Measurements from ENCODE around the gene NCKIPSD. TPM values are rescaled to one million over a fixed set of nuclear protein-coding genes. Genes with fewer than 3 reads are reported as not detected.

The NCKIPSD gene
- total RNA-seq, 4 donors from 2014 or later: 21.6 to 32.2 (median 31.7) TPM

DNA sequence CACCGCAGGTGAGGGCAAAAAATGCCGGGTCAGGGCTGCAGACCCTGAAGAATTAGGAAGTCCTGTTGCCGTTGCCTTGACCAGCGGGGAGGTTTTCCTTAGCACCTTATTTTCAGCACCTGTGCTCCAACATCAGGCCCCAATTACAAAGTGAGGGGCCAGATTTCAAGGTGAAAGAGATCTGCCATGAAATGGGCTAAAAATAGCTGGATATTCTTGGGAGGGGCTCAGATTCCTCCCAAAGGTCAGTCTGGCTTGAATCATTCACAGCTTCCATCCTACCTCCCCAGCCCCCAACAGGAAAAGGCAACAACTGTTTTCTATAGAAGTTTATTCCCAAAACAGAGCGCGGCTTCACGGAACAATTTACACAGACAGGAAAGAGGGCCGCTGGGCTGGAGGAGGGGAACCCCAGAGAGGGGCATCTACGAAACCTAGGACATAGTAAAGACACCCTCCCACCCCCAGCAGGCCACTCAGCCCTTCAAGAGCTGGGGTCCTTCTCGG lies 49.5 kb downstream of the NCKIPSD start:
- Histone ChIP-seq H3K9me3 (no peaks in the 10 kb centered on the region), H3K27me3 (no peaks in the 10 kb centered on the region), H3K36me3 (peaks cover 0 to 7% of the 10 kb centered on the region in 2 donors), H3K4me1 (peaks cover 8 to 15% of the 10 kb centered on the region in 2 donors), H3K4me3 (replicated peaks in 1 of 3) (peak overlapping the region; percentile 52 to 83 (median 78)), H3K27ac (no peak overlapping the region)
- 50 to 60% methylated on average over 10 of the region's 10 CpGs for WGBS, 2 donors
- no peak for DNase-seq
- intact Hi-C loops (cut with DNase I): no loop called here
- no peak for TF ChIP-seq POLR2A (IDR thresholded peaks at IDR 0.05)
- TF ChIP-seq, protein P1, sequence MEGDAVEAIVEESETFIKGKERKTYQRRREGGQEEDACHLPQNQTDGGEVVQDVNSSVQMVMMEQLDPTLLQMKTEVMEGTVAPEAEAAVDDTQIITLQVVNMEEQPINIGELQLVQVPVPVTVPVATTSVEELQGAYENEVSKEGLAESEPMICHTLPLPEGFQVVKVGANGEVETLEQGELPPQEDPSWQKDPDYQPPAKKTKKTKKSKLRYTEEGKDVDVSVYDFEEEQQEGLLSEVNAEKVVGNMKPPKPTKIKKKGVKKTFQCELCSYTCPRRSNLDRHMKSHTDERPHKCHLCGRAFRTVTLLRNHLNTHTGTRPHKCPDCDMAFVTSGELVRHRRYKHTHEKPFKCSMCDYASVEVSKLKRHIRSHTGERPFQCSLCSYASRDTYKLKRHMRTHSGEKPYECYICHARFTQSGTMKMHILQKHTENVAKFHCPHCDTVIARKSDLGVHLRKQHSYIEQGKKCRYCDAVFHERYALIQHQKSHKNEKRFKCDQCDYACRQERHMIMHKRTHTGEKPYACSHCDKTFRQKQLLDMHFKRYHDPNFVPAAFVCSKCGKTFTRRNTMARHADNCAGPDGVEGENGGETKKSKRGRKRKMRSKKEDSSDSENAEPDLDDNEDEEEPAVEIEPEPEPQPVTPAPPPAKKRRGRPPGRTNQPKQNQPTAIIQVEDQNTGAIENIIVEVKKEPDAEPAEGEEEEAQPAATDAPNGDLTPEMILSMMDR (IDR thresholded peaks at IDR 0.05): no peak

DNA sequence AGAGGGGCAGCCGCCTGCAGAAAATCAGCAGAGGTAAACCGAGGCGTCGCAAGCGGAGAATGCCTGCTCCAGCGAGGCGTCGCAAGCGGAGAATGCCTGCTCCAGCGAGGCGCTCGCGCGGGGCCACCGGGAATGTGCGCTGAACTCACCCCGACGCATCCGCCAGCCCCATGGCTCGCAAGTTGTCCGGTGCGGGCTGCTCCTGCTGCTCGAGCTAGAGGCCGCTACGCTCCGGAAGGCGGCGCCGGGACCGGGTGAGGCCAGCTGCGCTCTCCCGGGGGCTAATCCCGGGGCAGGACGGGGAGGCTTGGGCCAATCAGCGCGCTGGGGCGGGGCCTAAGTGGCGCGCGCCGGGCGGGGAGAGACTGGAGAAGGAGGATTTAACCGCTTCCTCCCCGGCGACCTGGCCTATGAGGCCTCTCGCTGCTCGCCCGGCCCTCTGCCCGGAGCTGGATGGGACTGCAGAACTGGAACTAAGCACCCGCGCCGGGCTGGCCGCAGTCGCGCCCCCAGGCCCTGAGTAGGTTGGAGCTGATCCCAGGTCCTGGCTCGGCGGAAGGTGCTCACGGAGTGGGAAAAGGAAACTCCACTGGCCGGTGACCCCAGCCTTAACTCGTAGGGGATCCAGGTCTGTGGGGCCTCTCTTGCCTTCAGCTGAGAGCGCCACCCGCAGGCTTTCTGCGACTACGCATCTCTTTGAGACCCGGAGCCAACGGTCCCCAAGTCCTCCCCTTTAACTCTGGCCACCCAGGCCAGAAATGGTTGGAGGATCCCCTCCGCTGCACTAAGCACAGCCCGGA lies 50.3 kb downstream of the NCKIPSD start, which contains the start of gene SLC26A6:
TSS of gene SLC26A6 (minus strand) at position 240 of the 800 bp plus-strand sequence. CDS start at position 172, 68 bp downstream.
- peak; percentile 96 to 97 for DNase-seq
- Histone ChIP-seq H3K36me3 (peaks cover 0 to 10% of the 10 kb centered on the region in 2 donors), H3K4me1 (peaks cover 8 to 15% of the 10 kb centered on the region in 2 donors), H3K27me3 (no peaks in the 10 kb centered on the region), H3K27ac (peak within 1 kb of the TSS in 2 of 3 donors; percentile 58 to 67), H3K9me3 (no peaks in the 10 kb centered on the region), H3K4me3 (replicated peaks in 1 of 3) (peak within 1 kb of the TSS; percentile 52 to 83 (median 78))
- TF ChIP-seq, protein P1 (IDR thresholded peaks at IDR 0.05): peak in 5 of 6 experiments; percentile 1 to 47 (median 23)
- peak in 1 of 2 donors; percentile 70 for TF ChIP-seq POLR2A (IDR thresholded peaks at IDR 0.05)
- WGBS, 2 donors: 1% methylated on average over 20 to 26 of the region's 68 CpGs
- intact Hi-C loops (cut with DNase I): no loop called here

DNA sequence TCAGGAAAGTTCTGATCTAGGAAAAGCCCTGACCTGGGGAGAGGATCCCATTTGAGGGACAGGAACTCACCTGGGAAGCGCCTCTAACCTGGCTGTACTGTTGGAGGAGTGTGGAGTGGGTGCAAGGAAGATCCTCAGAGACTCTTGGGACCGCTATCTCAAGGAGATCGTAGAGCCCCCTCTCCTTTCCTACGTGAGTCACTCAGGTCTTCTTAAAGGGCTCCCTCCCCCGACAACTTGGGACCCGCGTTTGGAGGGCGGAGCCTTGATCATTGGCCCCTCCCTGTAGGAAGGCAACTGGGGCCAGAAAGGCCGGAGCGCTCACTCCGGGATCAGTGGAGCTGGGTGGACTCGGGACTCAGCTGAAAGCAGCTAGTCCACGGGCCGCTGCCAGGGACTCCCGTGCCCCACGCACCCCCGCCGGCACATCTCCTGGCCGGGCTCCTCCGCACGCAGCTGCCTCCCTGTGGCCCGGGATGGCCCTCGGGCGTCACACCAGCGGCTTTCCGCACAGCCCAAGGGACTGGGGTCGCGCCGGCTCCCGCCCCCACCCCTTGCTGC lies 51.0 kb downstream of the NCKIPSD start:
- Histone ChIP-seq H3K27ac (peak overlapping the region in 2 of 3 donors; percentile 47 to 56), H3K4me3 (replicated peaks in 1 of 3) (peak overlapping the region; percentile 47 to 83 (median 78)), H3K4me1 (peaks cover 8 to 15% of the 10 kb centered on the region in 2 donors), H3K36me3 (peaks cover 0 to 10% of the 10 kb centered on the region in 2 donors), H3K9me3 (no peaks in the 10 kb centered on the region), H3K27me3 (no peaks in the 10 kb centered on the region)
- intact Hi-C loops (cut with DNase I): no loop called here
- no peak for TF ChIP-seq POLR2A (IDR thresholded peaks at IDR 0.05)
- TF ChIP-seq, protein P1 (IDR thresholded peaks at IDR 0.05): no peak
- WGBS, 2 donors: 3 to 6% methylated on average over 16 to 30 of the region's 30 CpGs
- DNase-seq: peak; percentile 51 to 58

DNA sequence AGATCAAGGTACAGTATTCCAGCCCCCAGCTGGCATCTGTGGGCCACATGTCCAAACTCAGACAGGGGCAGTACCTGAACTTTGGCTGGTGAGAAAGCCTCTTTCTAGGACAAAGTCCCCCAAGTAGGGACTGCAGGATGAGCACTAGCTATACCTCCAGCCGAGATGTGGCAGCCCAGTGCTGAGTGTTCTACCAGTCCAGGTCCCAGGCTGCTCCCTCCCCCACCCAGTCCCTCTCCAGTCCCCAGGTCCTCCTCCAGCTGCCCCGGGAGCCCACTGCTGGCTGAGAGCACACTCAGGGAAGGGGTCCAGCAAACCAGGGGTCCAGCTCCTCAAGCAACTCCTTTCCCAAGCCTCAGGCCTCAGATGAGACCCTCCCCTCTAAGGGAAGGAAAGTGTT lies 52.0 kb downstream of the NCKIPSD start:
- Histone ChIP-seq H3K36me3 (peaks cover 0 to 10% of the 10 kb centered on the region in 2 donors), H3K4me1 (peaks cover 8 to 15% of the 10 kb centered on the region in 2 donors), H3K27me3 (no peaks in the 10 kb centered on the region), H3K27ac (no peak overlapping the region), H3K9me3 (no peaks in the 10 kb centered on the region), H3K4me3 (replicated peaks in 1 of 3) (no peak overlapping the region)
- TF ChIP-seq, protein P1 (IDR thresholded peaks at IDR 0.05): no peak
- TF ChIP-seq POLR2A (IDR thresholded peaks at IDR 0.05): no peak
- 80 to 84% methylated on average over 1 to 2 of the region's 2 CpGs for WGBS, 2 donors
- intact Hi-C loops (cut with DNase I): no loop called here
- no peak for DNase-seq

All from thyroid gland (tissue), 4 donors.